Heart left ventricle (tissue), 13 donors: Measurements from ENCODE around the gene GREB1.

Experiments used
- POLR2A ChIP-seq, 2 donors: fragments of 450-650 bp; IDR thresholded peaks; one replicate each; pipeline ENCODE4 v1.6.1; 2017; ENCODE audit warnings: antibody characterized with exemption in 2 of 2, mild to moderate bottlenecking in 2 of 2, moderate library complexity in 2 of 2
- TF ChIP-seq, protein P1 (sequence below), 12 donors: fragments of 200-600 bp; sonication (generic) in 4 of 12; IDR thresholded peaks; one replicate each; pipeline versions ENCODE4 v1.5.0 to v1.8.0; 2018 to 2022; ENCODE audit warnings: antibody characterized with exemption in 12 of 12, mild to moderate bottlenecking in 5 of 12
- donor health status: ischemic (EF 13 %, LVEDD 7.1; RV severe dilation, severe dysfunction).
- donor health status: DM: no; HTN: yes; CAD: no.
- donor health status: DM: no; HTN: no; CAD: no.
- donor health status: ischemic (EF 25% LVEDD 6.9; RV normal size, moderate dysfunction).
- donor health status: ischemic (EF 25% LVEDD 5.7; RV mildly dilated, moderate dysfunction).
- donor health status: ischemic (EF 35%, LVEDD 5.7; RV mildly dilated, moderate dysfunction).
- donor health status: nonischemic (EF 11% LVEDD 7.7; RV severe dilation, severe dysfunction).
- donor health status: DM: yes; HTN: yes; CAD: no.
- donor health status: PGD.
- donor health status: ischemic (EF 29% LVEDD 5.4; RV normal size, mild dysfunction).
- donor health status: nonischemic (EF 23%, LVEDD 6.1; RV moderate dilation, normal function).

DNA sequence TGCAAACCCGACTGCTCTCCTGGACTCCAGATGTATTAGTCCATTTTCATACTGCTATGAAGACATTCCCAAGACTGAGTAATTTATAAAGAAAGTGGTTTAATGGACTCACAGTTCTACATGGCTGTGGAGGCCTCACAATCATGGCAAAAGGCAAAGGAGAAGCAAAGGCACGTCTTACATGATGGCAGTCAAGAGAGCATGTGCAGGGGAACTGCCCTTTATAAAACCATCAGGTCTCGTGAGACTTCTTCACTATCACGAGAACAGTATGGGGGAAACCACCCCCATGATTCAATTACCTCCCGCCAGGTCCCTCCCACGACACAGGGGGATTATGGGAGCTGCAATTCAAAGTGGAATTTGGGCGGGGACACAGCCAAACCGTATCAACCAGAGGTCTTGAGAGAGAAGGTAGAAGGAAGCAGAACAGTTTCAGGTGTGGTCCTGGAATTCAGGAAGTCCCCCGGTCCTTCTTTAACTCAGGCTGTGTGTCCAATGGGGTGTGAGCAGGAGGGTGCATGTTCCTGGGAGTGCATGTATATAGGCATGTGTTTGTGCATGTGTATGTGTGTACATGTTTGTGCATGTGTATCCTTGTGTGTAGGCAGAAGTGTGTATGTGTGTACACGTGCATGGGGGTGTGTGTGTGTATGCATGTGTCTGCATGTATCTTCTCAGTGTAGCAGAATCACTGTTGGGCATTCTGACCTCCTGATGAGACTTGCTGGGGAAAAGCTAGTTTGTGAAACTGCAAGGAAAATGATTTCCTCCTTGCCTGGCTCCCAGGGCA is 46.2 kb downstream of the GREB1 start:
- TF ChIP-seq, protein P1, sequence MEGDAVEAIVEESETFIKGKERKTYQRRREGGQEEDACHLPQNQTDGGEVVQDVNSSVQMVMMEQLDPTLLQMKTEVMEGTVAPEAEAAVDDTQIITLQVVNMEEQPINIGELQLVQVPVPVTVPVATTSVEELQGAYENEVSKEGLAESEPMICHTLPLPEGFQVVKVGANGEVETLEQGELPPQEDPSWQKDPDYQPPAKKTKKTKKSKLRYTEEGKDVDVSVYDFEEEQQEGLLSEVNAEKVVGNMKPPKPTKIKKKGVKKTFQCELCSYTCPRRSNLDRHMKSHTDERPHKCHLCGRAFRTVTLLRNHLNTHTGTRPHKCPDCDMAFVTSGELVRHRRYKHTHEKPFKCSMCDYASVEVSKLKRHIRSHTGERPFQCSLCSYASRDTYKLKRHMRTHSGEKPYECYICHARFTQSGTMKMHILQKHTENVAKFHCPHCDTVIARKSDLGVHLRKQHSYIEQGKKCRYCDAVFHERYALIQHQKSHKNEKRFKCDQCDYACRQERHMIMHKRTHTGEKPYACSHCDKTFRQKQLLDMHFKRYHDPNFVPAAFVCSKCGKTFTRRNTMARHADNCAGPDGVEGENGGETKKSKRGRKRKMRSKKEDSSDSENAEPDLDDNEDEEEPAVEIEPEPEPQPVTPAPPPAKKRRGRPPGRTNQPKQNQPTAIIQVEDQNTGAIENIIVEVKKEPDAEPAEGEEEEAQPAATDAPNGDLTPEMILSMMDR (IDR thresholded peaks at IDR 0.05): no peak
- TF ChIP-seq POLR2A (IDR thresholded peaks at IDR 0.05): no peak
